CD14-positive monocyte (primary cell): Measurements from ENCODE around the gene SIX3. TPM values are rescaled to one million over a fixed set of nuclear protein-coding genes. Genes with fewer than 3 reads are reported as not detected.

ENCODE experiments used
- DNase-seq, 3 donors: peaks; one replicate each; pipeline ENCODE4 v3.0.0-alpha.2; 2011 to 2022
- H2AFZ ChIP-seq: 2 replicates; pipeline ENCODE4 v1.6.0; 2012; ENCODE audit warnings: mild to moderate bottlenecking, low read depth, low read length, inconsistent platforms; ENCODE audit not compliant: insufficient read depth, poor library complexity, severe bottlenecking
- H3K27ac ChIP-seq, 2 donors: 1 replicate in 1 of 2; 2 replicates in 1 of 2; pipeline ENCODE4 v1.5.1; 2012 to 2013; ENCODE audit warnings: low read length in 2 of 2, control low read depth in 1 of 2, inconsistent platforms in 1 of 2, low read depth in 1 of 2, mild to moderate bottlenecking in 1 of 2
- H3K27me3 ChIP-seq, 2 donors: one replicate each; pipeline versions ENCODE4 v1.6.0 to v1.6.1; 2011 to 2013; ENCODE audit warnings: low read length in 2 of 2; ENCODE audit not compliant: control insufficient read depth in 2 of 2, insufficient read depth in 2 of 2
- H3K36me3 ChIP-seq, 2 donors: replicated peaks in 1 of 2; 1 replicate in 1 of 2; 2 replicates in 1 of 2; pipeline versions ENCODE4 v1.5.1 to v1.6.1; 2012 to 2013; ENCODE audit warnings: low read length in 2 of 2, control low read depth in 1 of 2, inconsistent platforms in 1 of 2, mild to moderate bottlenecking in 1 of 2; ENCODE audit not compliant: insufficient read depth in 2 of 2, control insufficient read depth in 1 of 2
- H3K4me1 ChIP-seq, 2 donors: 1 replicate in 1 of 2; 2 replicates in 1 of 2; pipeline versions ENCODE4 v1.5.1 to v1.6.1; 2012 to 2013; ENCODE audit warnings: low read length in 2 of 2, control low read depth in 1 of 2, inconsistent platforms in 1 of 2, mild to moderate bottlenecking in 1 of 2, moderate library complexity in 1 of 2; ENCODE audit not compliant: insufficient read depth in 2 of 2, control insufficient read depth in 1 of 2
- H3K4me2 ChIP-seq: replicated peaks from 2 replicates; pipeline ENCODE3; 2012; ENCODE audit warnings: low read length, moderate library complexity, mild to moderate bottlenecking; ENCODE audit not compliant: poor library complexity, severe bottlenecking; ENCODE audit errors: extremely low read depth
- H3K4me3 ChIP-seq, 3 experiments: fragments of 200-600 bp in 1 of 3; sonication (generic) in 1 of 3; replicated peaks in 1 of 3; 1 replicate in 2 of 3; 2 replicates in 1 of 3; pipeline ENCODE4 v1.5.1; 2011 to 2013; ENCODE audit warnings: low read length in 3 of 3, mild to moderate bottlenecking in 3 of 3, control low read depth in 2 of 3, low read depth in 2 of 3, inconsistent platforms in 1 of 3, moderate library complexity in 1 of 3
- H3K79me2 ChIP-seq: 2 replicates; pipeline ENCODE4 v1.6.0; 2012; ENCODE audit warnings: mild to moderate bottlenecking, control low read depth, inconsistent platforms, low read length, moderate library complexity; ENCODE audit not compliant: insufficient read depth
- H3K9ac ChIP-seq: 2 replicates; pipeline ENCODE4 v1.6.0; 2017; ENCODE audit warnings: low read length, mild to moderate bottlenecking; ENCODE audit not compliant: insufficient read depth, poor library complexity, severe bottlenecking
- H3K9me3 ChIP-seq, 2 donors: replicated peaks in 1 of 2; 1 replicate in 1 of 2; 2 replicates in 1 of 2; pipeline versions ENCODE4 v1.5.1 to v1.6.1; 2012 to 2013; ENCODE audit warnings: low read length in 2 of 2, control low read depth in 1 of 2; ENCODE audit not compliant: control insufficient read depth in 1 of 2, insufficient read depth in 1 of 2
- H4K20me1 ChIP-seq: 2 replicates; pipeline ENCODE4 v1.6.0; 2012; ENCODE audit warnings: mild to moderate bottlenecking, low read length, control low read depth, moderate library complexity; ENCODE audit not compliant: insufficient read depth
- H3K27ac Mint-ChIP-seq, 7 donors: one replicate each; pipeline ENCODE4 v1.8.0; 2020; ENCODE audit warnings: mild to moderate bottlenecking in 7 of 7, mixed read lengths in 7 of 7, moderate library complexity in 6 of 7, inconsistent platforms in 2 of 7
- H3K27me3 Mint-ChIP-seq, 3 donors: one replicate each; pipeline ENCODE4 v1.8.0; 2021 to 2022; ENCODE audit warnings: low read depth in 3 of 3, mild to moderate bottlenecking in 3 of 3, mixed read lengths in 3 of 3, moderate library complexity in 3 of 3, inconsistent platforms in 1 of 3
- H3K36me3 Mint-ChIP-seq, 2 donors: one replicate each; pipeline ENCODE4 v1.8.0; 2020; ENCODE audit warnings: mixed read lengths in 2 of 2, inconsistent platforms in 1 of 2, mild to moderate bottlenecking in 1 of 2
- H3K4me1 Mint-ChIP-seq: one replicate; pipeline ENCODE4 v1.8.0; 2020; ENCODE audit warnings: mild to moderate bottlenecking, mixed read lengths
- H3K4me3 Mint-ChIP-seq, 2 donors: one replicate each; pipeline ENCODE4 v1.8.0; 2020; ENCODE audit warnings: mild to moderate bottlenecking in 2 of 2, mixed read lengths in 2 of 2, moderate library complexity in 1 of 2
- H3K9me3 Mint-ChIP-seq, 7 donors: one replicate each; pipeline ENCODE4 v1.8.0; 2020 to 2022; ENCODE audit warnings: mixed read lengths in 7 of 7, mild to moderate bottlenecking in 6 of 7, moderate library complexity in 6 of 7, inconsistent platforms in 2 of 7
- CTCF ChIP-seq: fragments of 200-600 bp; IDR thresholded peaks from one replicate; pipeline ENCODE4 v1.8.0; 2022; ENCODE audit warnings: antibody characterized with exemption, mild to moderate bottlenecking
- WGBS: methylation state at CpG from one replicate; pipeline ENCODE4 v1.1.5; 2013; ENCODE audit warnings: missing lambda C conversion rate; ENCODE audit not compliant: insufficient coverage; 5-methylcytosine and 5-hydroxymethylcytosine counted together
- intact Hi-C, 2 donors: fragments of 100-400 bp; cut with micrococcal nuclease; formaldehyde crosslinking; loops; one replicate each; pipeline versions ENCODE4 v1.15.0 to v1.15.1; 2023
- polyA plus RNA-seq, 3 donors: library from polyadenylated mRNA; depleted of rRNA in 1 of 3; unstranded in 2 of 3; stranded (reverse) in 1 of 3; fragments of 300-500 nt in 2 of 3; fragments of >200 nt in 1 of 3; fragmentation: Illumina TruSeq in 2 of 3; gene quantifications; 1 replicate in 2 of 3; 2 replicates in 1 of 3; pipeline ENCODE4 v1.2.3, GENCODE V29; 2012 to 2021

The SIX3 gene
- polyA plus RNA-seq, 3 donors: not detected

- H3K27me3 ChIP-seq: peaks cover 85 to 98% of the 10 kb centered on the region in 2 donors
- Mint-ChIP-seq H3K9me3 (peaks cover 0 to 26% (median 10%) of the 10 kb centered on the region in 7 donors), H3K27me3 (peaks cover 91 to 100% (median 95%) of the 10 kb centered on the region in 3 donors), H3K4me3 (peak overlapping the region in 1 of 2 donors; percentile 78), H3K4me1 (peaks cover 10% of the 10 kb centered on the region), H3K36me3 (no peaks in the 10 kb centered on the region), H3K27ac (peak overlapping the region in 1 of 7 donors; percentile 64)
- no peak overlapping the region for H2AFZ ChIP-seq
- no peak overlapping the region for H3K4me2 ChIP-seq
- no peaks in the 10 kb centered on the region for H3K79me2 ChIP-seq
- no peak overlapping the region for H3K4me3 ChIP-seq
- H4K20me1 ChIP-seq: no peaks in the 10 kb centered on the region
- no peak overlapping the region for H3K27ac ChIP-seq
- no peak for DNase-seq
- H3K4me1 ChIP-seq: no peaks in the 10 kb centered on the region
- no peaks in the 10 kb centered on the region for H3K36me3 ChIP-seq
- intact Hi-C loops: no loop called here
- peaks cover 3 to 58% of the 10 kb centered on the region in 2 donors for H3K9me3 ChIP-seq
- no peak overlapping the region for H3K9ac ChIP-seq
- TF ChIP-seq CTCF: no peak
- WGBS: 2% methylated on average over 11 of the region's 27 CpGs
Observed at GRCh38 chr2:44935729-44936098, 5.8 kb upstream of the SIX3 start.

GRCh38 chr2:44936275-44936674, 5.2 kb upstream of the SIX3 start:
- no peak overlapping the region for H2AFZ ChIP-seq
- TF ChIP-seq CTCF: no peak
- H3K36me3 Mint-ChIP-seq: no peaks in the 10 kb centered on the region
- H3K27ac ChIP-seq: no peak overlapping the region
- H3K9me3 Mint-ChIP-seq: peaks cover 0 to 28% (median 10%) of the 10 kb centered on the region in 7 donors
- H3K4me1 Mint-ChIP-seq: peaks cover 13% of the 10 kb centered on the region
- H3K36me3 ChIP-seq: no peaks in the 10 kb centered on the region
- WGBS: 6% methylated on average over 5 of the region's 6 CpGs
- no peaks in the 10 kb centered on the region for H4K20me1 ChIP-seq
- peaks cover 85 to 98% of the 10 kb centered on the region in 2 donors for H3K27me3 ChIP-seq
- intact Hi-C loops: no loop called here
- H3K4me3 ChIP-seq: no peak overlapping the region
- H3K27me3 Mint-ChIP-seq: peaks cover 91 to 100% (median 95%) of the 10 kb centered on the region in 3 donors
- no peak overlapping the region for H3K4me2 ChIP-seq
- H3K27ac Mint-ChIP-seq: no peak overlapping the region
- H3K9ac ChIP-seq: no peak overlapping the region
- H3K4me1 ChIP-seq: peaks cover 0 to under 1% of the 10 kb centered on the region in 2 donors
- peaks cover 3 to 54% of the 10 kb centered on the region in 2 donors for H3K9me3 ChIP-seq
- peak overlapping the region in 1 of 2 donors; percentile 71 for H3K4me3 Mint-ChIP-seq
- H3K79me2 ChIP-seq: no peaks in the 10 kb centered on the region
- DNase-seq: no peak
